ENCODE results near the gene SIL1. TPM values are rescaled to one million over a fixed set of nuclear protein-coding genes. Genes with fewer than 3 reads are reported as not detected.

Gene SIL1
- total RNA-seq, 2 donors from 2014 or later = 24.4 to 27.0 TPM

DNA sequence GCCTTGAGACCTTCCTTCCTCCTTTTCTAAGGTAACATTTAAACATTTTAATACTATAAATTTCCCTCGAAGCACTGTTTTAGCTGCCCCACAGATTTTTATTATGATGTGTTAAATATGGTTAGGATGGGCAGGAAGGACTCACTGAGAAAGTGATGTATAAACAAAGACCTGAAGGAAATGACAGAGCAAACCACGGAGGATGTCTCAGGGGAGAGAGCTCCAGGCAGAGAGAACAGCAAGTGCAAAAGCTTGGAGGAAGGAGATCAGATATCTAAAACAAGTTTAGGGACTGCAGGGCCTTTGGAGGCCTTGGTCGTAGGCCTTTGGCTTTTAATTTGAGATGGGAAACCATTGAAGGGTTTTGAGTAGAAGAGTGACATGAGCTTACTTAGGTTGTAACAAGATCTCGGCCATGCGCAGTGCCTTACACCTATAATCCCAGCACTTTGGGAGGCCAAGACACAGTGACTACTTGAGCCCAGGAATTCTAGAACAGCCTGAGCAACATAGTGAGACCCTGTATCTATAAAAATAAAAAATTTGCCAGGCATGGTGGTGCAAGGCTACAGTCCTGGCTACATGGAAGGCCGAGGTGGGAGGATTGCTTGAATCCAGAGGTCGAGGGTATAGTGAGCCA, 287.5 kb downstream of the SIL1 start:
- no peaks in the 10 kb centered on the region for H3K4me1 Mint-ChIP-seq
- H3K27ac Mint-ChIP-seq = no peak overlapping the region
- H3K36me3 Mint-ChIP-seq (ENCODE audit: low read depth) = no peaks in the 10 kb centered on the region
- H3K4me3 Mint-ChIP-seq = no peak overlapping the region
- H3K27me3 Mint-ChIP-seq = no peaks in the 10 kb centered on the region
- no peaks in the 10 kb centered on the region for H3K9me3 Mint-ChIP-seq
- ATAC-seq (replicated peaks) = no peak

DNA sequence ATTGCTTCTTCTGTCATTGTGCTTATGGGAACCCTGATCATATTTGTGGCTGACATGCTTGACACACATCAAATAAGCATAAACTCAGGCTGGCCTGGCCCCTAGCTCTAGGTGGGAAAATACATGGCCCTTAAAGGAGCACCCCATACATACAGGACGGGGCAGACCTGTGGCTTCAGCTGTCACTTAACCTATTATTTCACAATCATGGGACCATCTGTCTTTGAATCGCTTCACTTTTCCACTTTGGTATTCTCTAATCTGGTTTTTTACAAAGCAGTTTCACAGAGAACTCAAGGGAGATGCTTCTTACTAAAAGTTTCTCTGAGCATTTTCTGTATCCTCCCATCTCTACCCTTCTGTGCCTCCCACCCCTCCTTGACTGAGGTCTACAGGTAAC, 288.4 kb downstream of the SIL1 start:
- ATAC-seq (replicated peaks) = no peak
- Mint-ChIP-seq H3K27ac (no peak overlapping the region), H3K9me3 (no peaks in the 10 kb centered on the region), H3K4me3 (no peak overlapping the region), H3K36me3 (ENCODE audit: low read depth) (no peaks in the 10 kb centered on the region), H3K27me3 (no peaks in the 10 kb centered on the region), H3K4me1 (no peaks in the 10 kb centered on the region)

- Mint-ChIP-seq H3K27me3 (no peaks in the 10 kb centered on the region), H3K4me1 (no peaks in the 10 kb centered on the region), H3K9me3 (no peaks in the 10 kb centered on the region), H3K4me3 (no peak overlapping the region), H3K27ac (no peak overlapping the region), H3K36me3 (ENCODE audit: low read depth) (peaks cover 17% of the 10 kb centered on the region)
- ATAC-seq (replicated peaks) = no peak
Measured at GRCh38 chr5:138905541-138905940, 292.6 kb downstream of the SIL1 start.

- no peaks in the 10 kb centered on the region for H3K9me3 Mint-ChIP-seq
- H3K27ac Mint-ChIP-seq = no peak overlapping the region
- ATAC-seq (replicated peaks) = no peak
- peaks cover 17% of the 10 kb centered on the region for H3K36me3 Mint-ChIP-seq (ENCODE audit: low read depth)
- H3K4me3 Mint-ChIP-seq = no peak overlapping the region
- H3K4me1 Mint-ChIP-seq = no peaks in the 10 kb centered on the region
- H3K27me3 Mint-ChIP-seq = no peaks in the 10 kb centered on the region
Measured at GRCh38 chr5:138903130-138903775, 294.9 kb downstream of the SIL1 start.

DNA sequence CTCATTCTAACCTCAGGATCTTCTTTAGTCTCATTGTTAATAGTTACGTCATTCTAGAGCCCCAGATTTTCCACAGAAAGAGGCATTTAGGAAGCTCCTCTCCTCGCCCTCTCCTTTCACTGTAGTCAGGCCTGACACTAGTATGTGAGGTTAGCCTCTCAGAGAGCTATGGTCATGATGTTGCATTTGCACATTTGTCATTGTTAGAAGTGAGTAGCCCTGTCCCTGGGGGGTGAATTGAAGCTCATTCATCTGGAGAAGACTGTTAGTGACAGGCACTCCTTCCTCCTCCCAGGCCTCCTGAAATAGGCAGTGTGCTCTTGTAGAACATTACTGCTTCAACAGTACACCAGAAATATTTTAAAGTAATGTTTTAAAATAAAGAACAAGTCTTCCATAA, 296.5 kb downstream of the SIL1 start:
- no peaks in the 10 kb centered on the region for H3K9me3 Mint-ChIP-seq
- no peak for ATAC-seq (replicated peaks)
- H3K27ac Mint-ChIP-seq = no peak overlapping the region
- no peak overlapping the region for H3K4me3 Mint-ChIP-seq
- H3K27me3 Mint-ChIP-seq = no peaks in the 10 kb centered on the region
- H3K36me3 Mint-ChIP-seq (ENCODE audit: low read depth) = peaks cover 17% of the 10 kb centered on the region
- H3K4me1 Mint-ChIP-seq = no peaks in the 10 kb centered on the region

DNA sequence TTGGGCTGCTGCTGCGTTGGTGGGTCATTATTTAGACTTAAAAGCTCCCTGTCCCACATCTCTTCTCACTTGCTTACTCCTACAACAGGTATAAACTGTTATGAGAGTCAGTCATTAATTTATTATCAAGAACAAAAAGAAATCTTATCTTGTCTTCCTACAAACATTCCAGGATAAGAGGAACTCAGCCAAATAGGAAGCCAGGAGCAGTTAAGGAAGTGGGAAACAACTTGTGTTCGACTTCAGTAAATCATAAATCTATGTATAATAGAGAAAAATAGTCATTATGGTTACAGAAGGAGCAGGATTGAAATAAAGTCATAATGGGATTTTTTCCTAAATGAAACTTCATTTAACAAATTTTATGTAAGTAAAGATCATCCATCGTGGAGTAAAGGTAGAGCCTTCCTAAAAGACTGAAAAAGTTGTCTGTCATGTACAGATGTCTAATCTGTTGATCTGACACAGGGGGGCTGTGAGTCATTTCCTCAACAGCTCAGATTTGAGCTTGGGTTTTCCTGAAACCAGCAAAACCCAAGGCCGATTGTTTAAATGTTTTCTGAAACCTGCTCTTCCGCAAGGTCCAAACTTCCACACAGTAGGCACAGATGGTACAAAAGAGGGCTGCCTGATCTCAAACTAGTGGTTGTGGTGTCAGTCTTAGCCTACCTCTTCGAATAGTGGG, 297.7 kb downstream of the SIL1 start:
- no peak overlapping the region for H3K4me3 Mint-ChIP-seq
- H3K9me3 Mint-ChIP-seq = no peaks in the 10 kb centered on the region
- H3K4me1 Mint-ChIP-seq = no peaks in the 10 kb centered on the region
- ATAC-seq (replicated peaks) = peak; percentile 91
- H3K36me3 Mint-ChIP-seq (ENCODE audit: low read depth) = peaks cover 17% of the 10 kb centered on the region
- no peak overlapping the region for H3K27ac Mint-ChIP-seq
- H3K27me3 Mint-ChIP-seq = no peaks in the 10 kb centered on the region

DNA sequence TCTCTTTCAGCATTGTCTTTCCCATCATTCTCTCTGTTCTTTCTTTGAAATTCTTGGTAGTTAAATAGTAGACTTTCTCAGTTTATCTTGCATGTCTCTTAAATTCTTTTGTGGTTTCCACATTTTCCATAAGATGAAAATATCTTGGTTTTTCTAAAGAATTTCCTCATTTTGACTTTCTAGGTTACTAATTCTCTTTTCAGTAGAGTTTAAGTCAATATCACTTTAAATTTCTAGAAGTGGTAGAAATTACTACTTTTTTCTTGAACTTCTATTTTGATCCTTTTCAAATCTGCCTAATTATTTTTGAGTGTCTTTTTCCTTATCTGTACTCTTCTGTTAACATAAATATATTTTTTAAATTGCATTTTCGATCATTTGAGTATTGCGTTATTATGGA, 299.4 kb downstream of the SIL1 start:
- H3K27ac Mint-ChIP-seq = no peak overlapping the region
- H3K4me1 Mint-ChIP-seq = no peaks in the 10 kb centered on the region
- no peaks in the 10 kb centered on the region for H3K9me3 Mint-ChIP-seq
- H3K4me3 Mint-ChIP-seq = no peak overlapping the region
- no peaks in the 10 kb centered on the region for H3K27me3 Mint-ChIP-seq
- ATAC-seq (replicated peaks) = no peak
- peaks cover 8% of the 10 kb centered on the region for H3K36me3 Mint-ChIP-seq (ENCODE audit: low read depth)

- no peak for ATAC-seq (replicated peaks)
- peaks cover 8% of the 10 kb centered on the region for H3K36me3 Mint-ChIP-seq (ENCODE audit: low read depth)
- no peak overlapping the region for H3K27ac Mint-ChIP-seq
- no peaks in the 10 kb centered on the region for H3K9me3 Mint-ChIP-seq
- H3K27me3 Mint-ChIP-seq = no peaks in the 10 kb centered on the region
- H3K4me1 Mint-ChIP-seq = no peaks in the 10 kb centered on the region
- no peak overlapping the region for H3K4me3 Mint-ChIP-seq
Measured at GRCh38 chr5:138898299-138898698, 299.9 kb downstream of the SIL1 start.

Other genes with a start within 250 kb of the SIL1 start
- 100 to 1,000 TPM; 184 to 204 TPM for gene MATR3, start 95.4 kb upstream of the SIL1 start, total RNA-seq
- gene PAIP2, start 143.5 kb upstream of the SIL1 start, total RNA-seq = 100 to 1,000 TPM; 102 to 157 TPM
- gene SLC23A1, start 184.9 kb upstream of the SIL1 start, total RNA-seq = 1 to 10 TPM in 1 of 2 donors, under 1 TPM in 1; 0.95 to 1.6 TPM
- gene MZB1, start 191.5 kb upstream of the SIL1 start, total RNA-seq = 10 to 100 TPM; 39.9 to 55.2 TPM
- gene PROB1, start 196.7 kb upstream of the SIL1 start, total RNA-seq = 1 to 10 TPM; 4.7 to 6.4 TPM
- 1 to 10 TPM; 5.6 to 9.2 TPM for gene SPATA24, start 205.7 kb upstream of the SIL1 start, total RNA-seq
- gene DNAJC18, start 241.2 kb upstream of the SIL1 start, total RNA-seq = 10 to 100 TPM; 23.4 to 41.5 TPM